Mesodermal cell (in vitro differentiated cells): ENCODE results near the gene ZNF208.

Experiments used
- H3K27ac ChIP-seq: 2 replicates; pipeline ENCODE4 v1.7.0; 2013; ENCODE audit warnings: mild to moderate bottlenecking, low read depth, low read length, moderate library complexity; ENCODE audit not compliant: severe bottlenecking
- H3K36me3 ChIP-seq: 2 replicates; pipeline ENCODE4 v1.7.1; 2013; ENCODE audit warnings: mild to moderate bottlenecking, low read length, moderate library complexity; ENCODE audit not compliant: control insufficient read depth, insufficient read depth
- H3K4me1 ChIP-seq: one replicate; pipeline ENCODE4 v1.7.1; 2013; ENCODE audit warnings: mild to moderate bottlenecking, low read length; ENCODE audit not compliant: insufficient read depth, control insufficient read depth, poor library complexity, severe bottlenecking
- H3K4me3 ChIP-seq: 2 replicates; pipeline ENCODE4 v1.7.0; 2013; ENCODE audit warnings: low read length, control low read depth, mild to moderate bottlenecking; ENCODE audit not compliant: insufficient read depth, poor library complexity, severe bottlenecking; ENCODE audit errors: extremely low read depth
- H3K9me3 ChIP-seq: 2 replicates; pipeline ENCODE4 v1.7.1; 2013; ENCODE audit warnings: mild to moderate bottlenecking, low read length, moderate library complexity; ENCODE audit not compliant: control insufficient read depth
- WGBS, 2 experiments: methylation state at CpG; one replicate each; pipeline ENCODE4 v1.1.5; 2013; ENCODE audit warnings: missing lambda C conversion rate in 2 of 2; ENCODE audit not compliant: insufficient coverage in 2 of 2; 5-methylcytosine and 5-hydroxymethylcytosine counted together

The ZNF208 gene

DNA sequence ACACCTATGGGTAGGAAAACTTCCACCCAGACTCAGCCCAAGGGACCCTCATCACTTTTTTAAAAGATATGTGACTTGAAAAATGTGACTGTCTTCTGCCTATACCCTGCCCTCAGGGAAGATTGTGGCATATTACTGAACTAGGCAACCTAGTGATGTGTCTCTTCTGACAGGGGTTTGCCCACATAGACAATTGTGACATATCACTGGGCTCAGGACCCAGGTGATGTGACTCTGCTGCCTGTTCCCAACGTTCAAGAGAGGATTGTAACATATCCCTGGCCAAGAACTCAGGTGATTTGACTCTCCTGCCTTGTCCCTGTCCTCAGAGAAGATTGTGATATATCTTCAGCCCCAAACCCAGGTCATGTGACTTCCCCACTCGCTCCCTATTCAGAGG, 88.5 kb downstream of the ZNF208 start:
- Histone ChIP-seq H3K36me3 (no peaks in the 10 kb centered on the region), H3K4me1 (no peaks in the 10 kb centered on the region), H3K27ac (no peak overlapping the region), H3K9me3 (peaks cover 79% of the 10 kb centered on the region), H3K4me3 (no peak overlapping the region)
- WGBS, 2 experiments: 10 to 17% methylated on average over 1 to 2 of the region's 2 CpGs

DNA sequence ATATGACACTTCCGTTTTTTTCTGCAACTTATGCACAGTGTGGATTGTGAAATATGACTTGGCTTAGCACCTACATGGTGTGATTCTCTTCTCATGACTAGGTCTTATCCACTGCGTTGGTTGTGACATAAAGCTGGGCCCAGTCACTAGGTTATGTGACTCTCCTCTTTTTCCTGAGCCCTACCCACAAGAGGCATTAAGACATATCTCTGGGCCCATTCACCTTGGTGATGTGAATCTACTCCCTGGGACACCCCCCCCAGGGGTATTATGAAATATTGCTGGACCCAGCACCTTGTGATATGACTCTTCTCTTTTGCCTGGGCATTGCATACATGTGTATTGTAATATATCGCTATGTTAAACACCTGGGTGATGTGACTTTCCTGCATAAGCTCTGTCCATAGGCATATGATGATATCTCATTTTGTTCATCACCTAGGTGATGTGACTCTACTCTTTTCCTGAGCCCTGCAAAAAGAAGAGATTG, 89.0 kb downstream of the ZNF208 start:
- 40% methylated on average over 2 of the region's 3 CpGs; no CpG with 5 or more reads in 1 of the 2 experiments for WGBS, 2 experiments
- no peaks in the 10 kb centered on the region for H3K4me1 ChIP-seq
- no peak overlapping the region for H3K27ac ChIP-seq
- no peak overlapping the region for H3K4me3 ChIP-seq
- no peaks in the 10 kb centered on the region for H3K36me3 ChIP-seq
- peaks cover 77% of the 10 kb centered on the region for H3K9me3 ChIP-seq

GRCh38 chr19:21915411-21915810, 95.3 kb downstream of the ZNF208 start:
- WGBS, 2 experiments: 20 to 39% methylated on average over 3 of the region's 3 CpGs
- H3K27ac ChIP-seq: no peak overlapping the region
- H3K4me3 ChIP-seq: no peak overlapping the region
- H3K36me3 ChIP-seq: no peaks in the 10 kb centered on the region
- H3K9me3 ChIP-seq: peaks cover 65% of the 10 kb centered on the region
- no peaks in the 10 kb centered on the region for H3K4me1 ChIP-seq

DNA sequence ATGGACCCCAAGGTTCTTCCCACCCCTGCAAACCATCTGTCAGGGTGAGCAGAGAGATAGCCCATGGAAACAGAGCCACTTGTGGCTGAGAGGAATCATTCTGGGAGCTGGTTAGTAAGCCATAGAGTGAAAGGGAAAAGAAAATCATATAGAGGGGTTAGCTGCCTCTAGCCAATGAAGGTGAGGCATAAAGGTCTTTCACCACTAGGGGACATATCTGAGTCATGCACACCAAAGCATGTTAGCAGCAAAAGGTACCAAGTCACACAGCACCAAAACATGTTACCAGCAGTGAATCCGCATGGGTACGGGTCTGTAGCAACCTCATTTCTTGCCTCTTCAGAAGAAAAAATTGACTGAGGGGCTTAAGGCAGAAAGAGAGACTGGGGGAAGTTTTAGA, 98.1 kb downstream of the ZNF208 start:
- Histone ChIP-seq H3K27ac (no peak overlapping the region), H3K4me3 (no peak overlapping the region), H3K36me3 (no peaks in the 10 kb centered on the region), H3K4me1 (no peaks in the 10 kb centered on the region), H3K9me3 (peaks cover 58% of the 10 kb centered on the region)
- WGBS, 2 experiments: no CpG with 5 or more reads among the region's 2 CpGs

DNA sequence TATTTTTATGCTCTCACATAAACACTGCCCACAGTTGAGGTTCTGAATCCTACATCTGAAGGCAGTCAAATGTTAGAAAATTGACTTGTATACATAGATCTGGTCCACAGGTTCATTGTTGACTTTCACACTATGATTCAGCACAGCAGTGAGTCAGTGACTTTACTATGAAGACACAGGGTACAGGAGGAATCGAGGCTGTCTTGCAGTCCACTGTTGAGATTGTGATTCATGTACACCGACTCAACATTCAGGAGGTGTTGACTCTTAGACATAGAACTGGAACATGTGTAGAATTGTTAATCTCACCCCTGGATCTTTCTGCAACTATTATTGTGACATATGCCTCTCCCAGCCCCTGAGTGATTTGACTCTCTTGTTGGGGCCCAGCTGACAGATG, 100.4 kb downstream of the ZNF208 start:
- H3K36me3 ChIP-seq: no peaks in the 10 kb centered on the region
- no peak overlapping the region for H3K4me3 ChIP-seq
- peaks cover 55% of the 10 kb centered on the region for H3K9me3 ChIP-seq
- H3K27ac ChIP-seq: no peak overlapping the region
- H3K4me1 ChIP-seq: no peaks in the 10 kb centered on the region
- 36 to 60% methylated on average over 2 of the region's 2 CpGs for WGBS, 2 experiments

- Histone ChIP-seq H3K9me3 (peaks cover 63% of the 10 kb centered on the region), H3K27ac (no peak overlapping the region), H3K4me3 (no peak overlapping the region), H3K36me3 (no peaks in the 10 kb centered on the region), H3K4me1 (no peaks in the 10 kb centered on the region)
- WGBS, 2 experiments: 74 to 81% methylated on average over 3 of the region's 3 CpGs
These were observed 102.7 kb downstream of the ZNF208 start for GRCh38 chr19:21908066-21908465.

- Histone ChIP-seq H3K36me3 (no peaks in the 10 kb centered on the region), H3K9me3 (peaks cover 67% of the 10 kb centered on the region), H3K27ac (no peak overlapping the region), H3K4me3 (no peak overlapping the region), H3K4me1 (no peaks in the 10 kb centered on the region)
- WGBS, 2 experiments: 74 to 78% methylated on average over 4 of the region's 4 CpGs
These were observed 103.2 kb downstream of the ZNF208 start for GRCh38 chr19:21907516-21907915.

DNA sequence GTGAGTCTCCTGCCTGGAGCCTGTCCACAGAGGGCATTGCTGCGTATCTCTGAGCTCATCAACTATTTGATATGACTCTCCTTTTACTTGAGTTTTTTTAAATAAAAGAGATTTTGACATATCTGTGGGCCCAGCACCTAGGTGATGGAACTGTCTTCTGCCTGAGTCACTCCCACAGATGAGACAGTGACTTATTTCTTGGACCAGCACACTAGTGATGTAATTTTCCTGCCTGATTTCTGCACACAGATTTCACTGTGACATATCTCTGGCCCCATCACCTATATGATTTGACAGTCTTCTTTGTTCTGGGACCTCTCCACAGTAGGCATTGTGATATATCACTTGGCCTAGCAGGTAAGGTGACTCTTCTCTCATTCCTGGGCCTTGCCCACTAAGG, 108.2 kb downstream of the ZNF208 start:
- Histone ChIP-seq H3K27ac (no peak overlapping the region), H3K36me3 (no peaks in the 10 kb centered on the region), H3K4me1 (no peaks in the 10 kb centered on the region), H3K9me3 (peaks cover 66% of the 10 kb centered on the region), H3K4me3 (no peak overlapping the region)
- WGBS, 2 experiments: no CpG with 5 or more reads among the region's 1 CpG

DNA sequence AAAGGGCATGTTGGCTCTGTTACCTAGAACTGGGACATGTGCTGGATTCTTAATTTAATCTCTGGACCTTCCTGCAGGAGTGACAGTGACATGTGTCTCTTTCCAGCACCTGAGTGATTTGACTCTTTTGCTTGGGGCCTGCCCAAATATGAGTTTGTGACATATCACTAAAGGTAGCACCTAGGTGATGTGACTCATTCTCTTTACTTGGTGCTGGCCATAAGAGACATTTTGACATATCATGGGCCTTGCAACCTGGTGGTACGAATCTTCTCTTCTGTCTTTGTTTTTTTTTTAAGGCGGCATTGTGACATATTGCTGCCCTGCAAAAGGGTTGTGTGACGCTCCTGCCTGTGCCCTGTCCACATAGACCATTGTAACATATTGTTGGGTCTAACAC, 108.9 kb downstream of the ZNF208 start:
- 59 to 84% methylated on average over 2 to 3 of the region's 3 CpGs for WGBS, 2 experiments
- Histone ChIP-seq H3K27ac (no peak overlapping the region), H3K4me1 (no peaks in the 10 kb centered on the region), H3K36me3 (no peaks in the 10 kb centered on the region), H3K4me3 (no peak overlapping the region), H3K9me3 (peaks cover 64% of the 10 kb centered on the region)

- Histone ChIP-seq H3K9me3 (peaks cover 55% of the 10 kb centered on the region), H3K27ac (no peak overlapping the region), H3K36me3 (no peaks in the 10 kb centered on the region), H3K4me3 (no peak overlapping the region), H3K4me1 (no peaks in the 10 kb centered on the region)
- WGBS, 2 experiments: no CpG with 5 or more reads among the region's 1 CpG
These were observed 110.3 kb downstream of the ZNF208 start for GRCh38 chr19:21900401-21900800.

DNA sequence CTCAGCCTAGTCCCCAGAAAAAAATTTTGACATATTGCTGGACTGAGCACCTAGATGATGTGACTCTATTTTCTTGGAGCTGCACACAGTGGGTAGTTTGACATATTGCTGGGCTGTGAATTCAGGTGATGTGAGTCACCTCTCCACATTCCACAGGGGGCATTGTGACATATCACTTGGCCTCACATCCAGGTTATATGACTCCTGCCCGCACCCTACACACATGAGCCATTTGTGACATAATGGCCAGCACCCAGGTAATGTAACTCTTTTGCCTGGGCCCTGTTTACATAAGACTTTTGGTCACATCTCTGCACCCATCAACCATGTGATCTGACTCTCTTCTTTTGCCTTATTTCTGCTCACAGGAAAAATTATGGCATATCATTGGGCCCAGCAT, 119.7 kb downstream of the ZNF208 start:
- Histone ChIP-seq H3K4me3 (no peak overlapping the region), H3K4me1 (no peaks in the 10 kb centered on the region), H3K9me3 (peaks cover 37% of the 10 kb centered on the region), H3K36me3 (no peaks in the 10 kb centered on the region), H3K27ac (no peak overlapping the region)
- WGBS, 2 experiments: 88 to 100% methylated on average over 1 of the region's 1 CpG
